Stimulated activated CD8-positive, alpha-beta memory T cell treated with anti-CD3 and anti-CD28 coated beads, Interleukin-12 subunit alpha, Interleukin-12 subunit beta, amount 100 ng/mL, for 1 hour (primary cell): Measurements from ENCODE around the gene NDOR1.
A peak's percentile ranks its signal among the peaks of the same experiment; 100 is the strongest.

Experiments used
- DNase-seq: peaks from one replicate; pipeline ENCODE4 v3.0.0-alpha.2; 2020; ENCODE audit warnings: low read depth

The NDOR1 gene

DNA sequence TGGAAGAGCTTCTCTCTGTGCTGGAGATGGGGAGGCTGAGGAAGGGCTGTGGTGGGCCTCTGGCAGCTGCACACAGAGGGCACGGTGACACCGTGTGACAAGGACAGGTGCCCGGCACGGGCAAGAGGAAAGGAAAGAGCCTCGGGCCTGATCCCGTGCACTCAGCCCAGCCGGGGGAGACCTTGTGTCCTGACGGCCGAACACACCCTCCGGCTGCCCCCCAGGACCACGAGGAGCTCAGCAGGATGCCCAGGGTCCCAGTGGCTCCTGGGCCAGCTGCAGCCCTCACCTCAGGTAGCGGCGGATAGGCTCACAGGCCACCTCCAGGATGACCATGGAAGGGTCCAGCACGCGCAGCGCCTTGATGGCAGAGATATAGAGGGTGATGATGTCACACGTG is 22.7 kb upstream of the NDOR1 start:
- no peak for DNase-seq

DNA sequence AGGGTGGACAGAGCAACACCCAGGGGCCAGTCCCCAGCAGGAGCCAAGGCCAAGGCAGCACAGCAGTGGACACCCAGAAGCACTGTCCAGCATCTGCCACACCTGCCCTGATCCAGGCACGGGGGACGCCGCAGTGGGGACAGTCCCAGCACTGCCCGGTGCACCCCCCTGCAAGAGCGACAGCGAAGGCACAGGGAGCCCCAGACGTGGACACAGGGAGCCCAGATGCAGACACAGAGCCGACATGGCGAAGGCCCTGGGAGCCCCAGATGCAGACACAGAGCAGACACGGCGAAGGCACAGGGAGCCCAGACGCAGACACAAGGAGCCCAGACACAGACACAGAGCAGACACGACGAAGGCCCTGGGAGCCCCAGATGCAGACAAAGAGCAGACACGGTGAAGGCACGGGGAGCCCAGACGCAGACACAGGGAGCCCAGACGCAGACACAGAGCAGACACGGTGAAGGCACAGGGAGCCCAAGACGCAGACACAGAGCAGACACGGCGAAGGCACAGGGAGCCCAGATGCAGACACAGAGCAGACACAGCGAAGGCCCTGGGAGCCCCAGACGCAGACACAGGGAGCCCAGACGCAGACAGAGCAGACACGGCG is 21.4 kb upstream of the NDOR1 start:
- DNase-seq = no peak

DNA sequence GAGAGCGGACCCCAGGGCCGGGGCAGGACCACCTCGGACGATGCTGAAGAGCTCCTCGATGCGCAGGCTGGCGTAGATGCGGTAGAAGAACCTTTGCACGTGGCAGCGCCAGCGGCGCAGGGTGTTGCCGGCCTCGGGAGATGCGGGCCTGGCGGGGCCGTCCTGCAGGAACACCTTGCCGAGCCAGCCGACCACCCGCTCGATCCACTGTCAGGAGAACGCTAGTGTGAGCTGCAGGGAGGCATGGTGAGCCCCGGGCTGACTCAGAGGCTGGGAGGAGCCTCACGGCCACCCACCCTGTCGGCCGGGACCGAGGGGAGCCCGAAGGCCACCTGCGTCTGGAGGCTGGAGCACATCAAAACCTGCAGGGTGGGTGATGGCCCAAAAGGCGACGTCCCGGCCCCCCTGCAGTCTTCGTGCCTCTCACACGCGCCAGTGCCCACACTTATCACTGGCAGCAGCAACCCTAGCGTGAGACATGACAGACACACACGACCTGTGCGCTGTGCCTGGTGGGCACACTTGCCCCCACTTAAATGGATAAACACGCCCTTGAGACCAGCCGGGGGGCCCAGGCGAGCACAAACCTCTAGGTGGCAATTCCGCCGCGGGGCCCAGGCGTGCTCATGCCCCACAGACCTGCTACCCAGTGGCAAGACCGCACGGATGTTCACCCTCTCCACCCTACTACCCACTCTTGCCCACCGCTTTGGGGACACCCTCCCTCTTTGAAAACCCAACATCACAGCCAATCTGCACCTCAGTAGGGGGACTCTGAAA is 20.4 kb upstream of the NDOR1 start:
- DNase-seq = no peak

DNA sequence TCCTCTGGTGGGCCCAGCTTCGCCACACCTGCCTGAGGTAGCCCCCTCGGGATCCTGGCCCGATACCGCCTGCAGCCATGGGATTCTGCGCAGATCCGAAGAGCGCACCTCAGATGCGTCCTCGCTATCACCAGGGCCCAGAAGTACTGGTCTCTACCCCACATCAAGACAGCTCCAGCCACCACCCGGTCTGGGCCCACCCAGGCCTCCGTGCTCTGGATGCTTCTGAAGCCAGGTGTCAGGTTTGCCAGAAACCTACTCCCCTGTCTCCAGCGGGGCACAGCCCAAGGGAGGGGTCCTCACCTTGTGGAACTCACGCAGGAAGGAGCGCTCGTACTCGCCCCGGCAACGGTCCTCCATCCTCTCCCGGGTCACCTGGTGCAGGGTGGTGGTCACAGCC is 19.6 kb upstream of the NDOR1 start:
- DNase-seq = no peak

DNA sequence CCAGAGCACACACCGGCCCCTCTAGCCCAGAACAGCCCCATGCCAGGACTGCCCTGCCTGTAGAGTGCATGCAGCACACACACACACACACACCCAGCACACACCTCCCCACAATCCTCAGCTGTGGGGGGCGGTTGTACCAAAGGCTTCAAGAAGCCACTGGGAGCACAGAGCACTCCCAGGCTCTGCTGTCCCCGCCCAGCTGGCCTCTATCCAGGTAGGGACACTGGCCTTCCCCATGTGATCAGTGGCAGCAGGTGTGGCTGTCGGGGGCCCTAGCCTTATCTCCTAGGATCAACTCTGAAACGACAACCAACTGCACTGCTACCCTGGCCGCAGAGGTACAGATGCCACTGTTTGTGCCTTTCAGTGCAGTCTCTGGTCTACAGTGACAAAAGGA is 19.1 kb upstream of the NDOR1 start:
- DNase-seq = no peak

DNA sequence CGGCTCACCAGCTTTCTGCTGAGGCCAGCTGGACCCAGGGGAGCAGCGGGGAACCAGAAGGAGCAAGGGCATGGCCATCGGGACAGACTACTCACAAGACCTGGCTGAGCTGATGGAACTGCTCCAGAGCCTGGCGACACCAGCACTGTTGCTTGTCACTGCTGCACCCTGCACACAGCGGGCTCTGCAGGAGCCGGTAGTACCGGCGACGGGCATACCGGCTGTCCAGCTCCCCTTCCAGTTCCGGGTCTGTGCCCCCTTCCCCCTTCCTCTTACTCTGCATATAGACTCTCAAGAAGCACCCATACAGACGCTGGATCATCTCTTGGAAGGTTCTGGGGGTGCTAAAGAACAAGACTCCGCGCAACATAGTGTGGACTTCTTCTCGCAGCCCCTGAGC is 18.1 kb upstream of the NDOR1 start:
- DNase-seq = no peak

DNA sequence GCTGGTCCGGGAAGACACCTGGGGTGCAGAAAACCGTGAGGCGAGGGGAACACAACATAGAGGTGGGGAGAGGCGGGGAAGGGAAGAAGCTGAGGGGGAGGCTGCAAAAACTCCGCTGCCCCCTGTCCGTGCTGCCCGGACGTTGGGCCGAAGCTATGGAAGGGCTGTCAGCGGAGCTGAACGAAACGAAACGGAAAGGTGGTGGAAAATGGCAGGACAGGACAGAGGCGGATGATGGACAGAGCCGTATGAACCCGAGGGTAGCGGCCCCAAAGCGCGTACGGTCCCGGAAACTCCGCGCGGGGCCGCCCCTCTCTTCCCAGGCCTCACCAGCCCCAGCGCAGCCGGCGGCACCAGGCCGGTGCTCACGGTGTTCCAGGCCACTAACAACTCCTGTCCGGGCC is 17.4 kb upstream of the NDOR1 start:
- no peak for DNase-seq

DNA sequence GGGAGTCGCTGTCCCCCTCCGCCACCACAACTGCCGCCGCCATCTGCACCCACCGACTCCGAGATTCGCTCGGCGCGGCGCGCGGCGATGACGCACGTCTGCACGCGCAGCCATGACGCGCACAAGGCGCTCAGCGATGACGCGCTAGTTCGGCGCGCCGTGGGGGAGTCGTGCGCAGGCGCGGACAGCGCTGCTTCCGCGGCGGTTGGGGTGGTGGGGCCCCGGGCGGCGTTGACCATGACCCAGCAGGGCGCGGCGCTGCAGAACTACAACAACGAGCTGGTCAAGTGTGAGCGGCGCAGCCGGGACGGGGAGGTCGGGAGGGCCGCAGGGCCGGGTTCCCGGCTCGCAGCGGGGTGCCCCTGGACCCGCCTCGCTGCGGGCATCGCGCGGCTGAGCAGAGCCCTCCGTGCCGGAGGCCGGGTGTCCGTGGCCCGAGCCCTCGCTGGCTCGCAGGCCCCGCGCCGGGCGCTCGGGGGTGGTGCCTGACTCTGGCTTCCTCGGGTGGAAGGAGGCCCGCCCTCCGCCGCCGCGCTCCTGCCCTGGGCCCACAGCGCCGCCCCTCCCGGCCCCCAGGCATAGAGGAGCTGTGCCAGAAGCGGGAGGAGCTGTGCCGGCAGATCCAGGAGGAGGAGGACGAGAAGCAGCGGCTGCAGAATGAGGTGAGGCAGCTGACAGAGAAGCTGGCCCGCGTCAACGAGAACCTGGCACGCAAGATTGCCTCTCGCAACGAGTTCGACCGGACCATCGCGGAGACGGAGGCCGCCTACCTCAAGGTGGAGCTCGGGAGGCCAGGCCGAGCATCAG is 16.8 kb upstream of the NDOR1 start, which contains the start of the genes ANAPC2 and SSNA1:
ANAPC2 (minus strand) TSS at position 71 of the 807 bp plus-strand sequence; CDS start at position 43, 28 bp downstream.
SSNA1 (plus strand) TSS at position 187 of the 807 bp plus-strand sequence; CDS start at position 238, 51 bp downstream.
- DNase-seq = peak; percentile 88

DNA sequence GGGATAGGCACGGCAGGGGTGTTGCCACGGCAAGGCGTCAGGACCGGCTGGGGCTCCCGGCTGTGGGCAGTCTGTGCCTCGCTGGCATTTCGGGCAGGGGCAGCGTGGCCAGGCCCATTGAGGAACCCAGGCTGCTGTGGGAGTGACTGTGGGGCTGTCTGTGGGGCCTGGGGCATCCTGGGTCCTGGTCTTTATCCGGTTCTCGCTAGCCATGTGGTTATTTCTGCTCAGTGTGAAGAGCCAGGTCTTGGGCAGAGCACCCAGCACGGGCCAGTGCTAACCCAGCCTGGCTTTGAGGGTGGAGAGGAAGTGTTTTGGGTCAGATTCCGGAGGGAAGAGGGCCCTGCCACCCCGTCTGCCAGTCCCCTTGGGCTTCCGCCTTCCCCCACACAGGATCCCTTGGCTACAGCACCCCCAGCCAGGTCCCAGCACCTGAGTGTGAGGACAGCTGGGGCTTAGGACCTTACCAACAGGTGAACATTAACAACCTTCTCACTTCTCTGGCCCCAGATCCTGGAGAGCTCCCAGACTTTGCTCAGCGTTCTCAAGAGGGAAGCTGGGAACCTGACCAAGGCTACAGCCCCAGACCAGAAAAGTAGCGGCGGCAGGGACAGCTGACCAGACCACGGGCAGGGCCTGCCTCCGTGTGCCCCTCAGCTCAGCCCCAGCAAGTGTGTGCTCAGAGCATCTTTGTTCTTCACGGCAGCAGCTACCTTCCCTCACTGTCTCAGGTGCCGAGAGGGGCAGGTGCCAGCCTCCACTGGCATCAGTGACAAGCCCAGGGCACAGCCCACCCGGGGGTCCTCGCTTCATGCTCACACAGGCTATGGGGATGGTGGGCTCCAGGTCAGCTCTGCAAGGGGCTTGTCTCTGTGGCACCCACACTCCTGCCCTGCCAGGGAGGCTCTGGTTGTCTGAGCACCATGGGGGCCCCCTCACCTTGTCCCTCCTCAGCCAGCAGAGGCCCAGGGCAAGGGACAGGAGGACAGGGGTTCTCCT is 15.9 kb upstream of the NDOR1 start:
- DNase-seq = no peak

DNA sequence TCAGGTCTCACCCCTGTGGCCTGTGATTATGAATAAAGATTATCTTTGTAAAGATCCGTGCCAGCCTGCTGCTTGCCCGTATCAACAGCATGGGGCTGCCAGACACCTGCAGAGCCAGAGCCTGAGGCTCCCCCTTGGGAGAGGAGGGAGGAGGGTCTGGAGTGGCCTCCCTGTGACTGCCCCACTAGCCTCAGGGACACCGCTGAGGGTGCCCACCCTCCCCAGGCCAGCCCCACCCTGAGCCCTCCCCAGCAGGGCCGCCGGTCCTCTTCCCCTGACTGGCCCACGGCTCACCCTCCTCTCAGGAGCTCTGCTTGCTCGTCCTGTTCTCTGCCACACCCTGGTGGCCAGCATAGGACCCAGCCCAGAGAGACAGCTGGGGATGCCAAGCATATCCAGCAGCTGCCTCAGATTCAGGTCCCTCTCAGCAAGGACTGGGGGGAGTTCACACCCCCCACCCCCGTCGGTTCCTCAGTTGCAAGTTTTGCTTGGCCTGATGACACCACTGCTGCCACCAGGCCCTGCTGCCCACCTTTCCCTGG is 15.1 kb upstream of the NDOR1 start:
- DNase-seq = no peak

DNA sequence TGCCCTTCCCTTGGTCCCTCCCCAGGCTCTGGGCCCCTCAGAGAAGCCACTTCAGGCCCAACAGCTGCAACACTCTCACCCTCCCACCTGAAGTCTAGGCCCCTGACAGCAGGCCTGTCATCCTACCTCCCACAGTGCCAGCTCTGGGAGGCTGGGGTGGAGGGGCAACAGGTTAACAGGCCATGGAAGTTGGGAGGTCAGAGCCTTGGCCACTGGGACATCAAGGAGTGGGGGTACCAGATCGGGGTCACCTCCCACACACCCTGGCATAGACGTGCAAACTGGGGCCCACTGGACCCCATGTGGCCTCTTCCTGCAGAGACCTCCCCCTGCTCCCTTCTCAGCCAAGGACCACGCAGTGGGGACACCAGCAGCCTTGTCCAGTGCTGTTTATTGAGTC is 14.3 kb upstream of the NDOR1 start:
- no peak for DNase-seq

DNA sequence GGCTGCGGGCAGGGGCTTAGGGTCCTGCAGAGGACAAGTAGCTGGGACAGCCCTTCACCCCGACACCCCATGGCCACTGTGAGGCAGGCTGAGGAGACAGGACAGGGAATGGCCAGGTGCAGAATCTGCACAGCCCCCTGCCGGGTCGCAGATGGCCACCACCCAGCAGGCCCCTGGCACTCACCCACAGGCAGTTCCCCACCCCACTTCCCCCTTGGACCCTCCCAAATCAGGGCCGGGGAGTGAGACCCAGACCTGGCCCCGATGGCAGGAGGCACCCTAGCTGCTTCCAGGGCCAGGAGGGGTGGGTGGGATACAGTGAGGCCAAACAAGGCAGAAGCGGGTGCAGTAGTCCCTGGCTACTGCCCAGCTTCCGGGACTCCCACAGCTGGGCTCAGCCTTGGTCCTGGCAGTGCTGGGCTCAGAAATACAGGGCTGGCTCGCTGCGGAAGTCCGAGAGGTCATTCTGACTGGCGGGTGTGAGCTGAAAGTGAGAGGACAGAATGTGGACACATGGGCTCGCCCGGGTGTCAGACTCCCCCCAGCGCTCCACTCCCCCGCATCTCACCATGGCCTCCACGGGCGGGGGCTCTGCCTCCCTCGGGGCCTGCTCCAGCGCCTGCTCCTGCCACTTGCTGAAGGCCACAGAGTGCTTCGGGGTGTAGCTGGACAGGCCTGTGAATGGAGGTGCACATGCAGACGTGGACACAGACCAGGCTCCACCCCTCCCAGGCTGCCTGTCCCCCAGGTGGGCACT is 13.6 kb upstream of the NDOR1 start:
- no peak for DNase-seq

DNA sequence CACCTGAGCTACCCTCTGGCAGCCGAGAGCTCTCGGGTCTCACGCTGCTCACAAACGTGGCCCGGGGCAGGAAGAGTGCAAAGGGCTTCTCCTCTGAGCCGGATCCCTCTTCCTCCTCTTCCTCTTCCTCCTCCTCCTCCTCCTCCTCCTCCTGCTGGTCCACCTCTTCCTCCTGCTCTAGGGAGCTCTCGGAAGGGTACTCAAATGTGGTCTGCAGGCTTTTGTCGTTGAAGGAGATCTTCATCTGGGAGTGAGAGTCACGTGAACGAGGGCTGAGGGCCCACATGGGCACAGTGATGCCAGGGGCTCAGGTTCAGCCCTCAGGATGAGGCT is 13.1 kb upstream of the NDOR1 start:
- no peak for DNase-seq

DNA sequence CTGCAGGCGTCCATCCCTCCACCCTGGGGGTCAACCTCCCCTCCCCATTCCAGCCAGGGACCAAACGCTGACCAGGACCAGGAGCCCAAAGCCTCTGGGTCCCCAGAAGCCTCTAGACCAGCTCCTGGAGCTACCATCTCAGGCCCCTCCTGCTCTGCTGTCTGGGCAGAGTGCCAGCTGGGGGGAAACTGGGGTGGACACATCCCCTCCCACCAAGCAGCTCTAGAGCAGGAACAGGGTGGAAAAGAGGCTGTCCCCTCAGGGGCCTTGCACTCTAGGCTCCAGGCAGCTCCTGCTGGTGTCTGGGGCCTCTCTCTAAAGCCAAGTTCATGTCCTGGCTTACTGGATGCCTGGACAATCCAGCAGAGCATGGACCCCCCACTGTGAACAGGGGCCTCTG is 12.6 kb upstream of the NDOR1 start:
- no peak for DNase-seq

DNA sequence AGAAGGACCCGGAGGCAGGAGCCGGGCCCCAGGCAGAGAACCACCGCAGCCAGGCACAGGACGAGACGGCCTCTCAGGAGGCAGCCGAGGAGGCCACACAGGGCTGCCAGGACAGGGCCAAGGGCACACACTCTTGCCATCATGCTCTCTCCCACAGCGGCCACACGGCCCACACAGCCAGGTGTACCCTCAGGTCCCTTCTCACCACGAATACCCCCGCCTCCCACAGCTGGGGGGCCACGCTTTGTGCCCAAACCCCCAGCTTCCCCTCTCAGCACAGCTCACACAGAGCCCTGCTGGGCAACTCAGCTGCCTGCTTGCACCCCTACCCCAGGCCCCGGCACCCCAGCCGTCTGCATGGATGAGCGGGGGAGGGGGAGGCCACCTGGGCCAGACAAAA is 11.7 kb upstream of the NDOR1 start:
- DNase-seq = no peak

DNA sequence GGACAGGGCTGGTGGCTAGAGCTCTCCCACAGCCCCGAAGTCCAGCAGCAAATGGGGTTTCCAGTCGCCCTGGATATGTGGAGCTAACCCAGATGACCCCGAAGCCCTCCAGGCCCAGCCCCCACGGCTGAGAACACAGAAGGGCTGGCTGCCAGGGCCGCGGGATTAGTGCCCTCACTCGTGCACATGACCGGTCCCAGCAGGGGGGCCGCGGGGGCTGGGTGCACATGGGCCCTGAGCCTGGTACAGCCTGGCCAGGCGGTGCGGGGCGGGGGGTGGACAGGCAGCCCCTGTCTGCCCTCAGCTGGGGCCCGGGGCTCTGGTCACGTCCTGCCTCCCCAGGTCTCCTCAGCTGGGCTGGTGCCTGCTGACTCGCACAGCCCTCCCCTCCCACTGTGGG is 11.1 kb upstream of the NDOR1 start:
- DNase-seq = no peak

DNA sequence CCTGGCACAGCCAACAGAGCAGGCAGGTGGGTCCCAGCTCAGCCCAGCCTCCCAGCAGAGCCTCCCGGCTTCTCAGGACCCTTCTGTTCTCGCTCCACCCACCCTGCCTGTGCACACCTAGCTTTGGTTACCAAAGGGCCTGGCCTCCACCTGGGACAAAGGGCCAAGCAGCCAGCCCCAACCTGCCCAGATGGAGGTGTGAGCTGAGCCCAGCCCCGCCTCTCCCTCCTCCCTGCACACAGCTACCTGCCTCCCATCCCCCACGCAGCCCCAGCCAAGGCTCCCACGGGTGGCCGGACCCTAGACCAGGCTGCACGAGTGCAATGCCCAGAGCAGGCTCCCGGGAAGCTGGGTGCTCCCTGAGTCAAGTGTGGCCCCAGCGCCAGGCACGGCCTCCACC is 10.6 kb upstream of the NDOR1 start:
- DNase-seq = no peak

DNA sequence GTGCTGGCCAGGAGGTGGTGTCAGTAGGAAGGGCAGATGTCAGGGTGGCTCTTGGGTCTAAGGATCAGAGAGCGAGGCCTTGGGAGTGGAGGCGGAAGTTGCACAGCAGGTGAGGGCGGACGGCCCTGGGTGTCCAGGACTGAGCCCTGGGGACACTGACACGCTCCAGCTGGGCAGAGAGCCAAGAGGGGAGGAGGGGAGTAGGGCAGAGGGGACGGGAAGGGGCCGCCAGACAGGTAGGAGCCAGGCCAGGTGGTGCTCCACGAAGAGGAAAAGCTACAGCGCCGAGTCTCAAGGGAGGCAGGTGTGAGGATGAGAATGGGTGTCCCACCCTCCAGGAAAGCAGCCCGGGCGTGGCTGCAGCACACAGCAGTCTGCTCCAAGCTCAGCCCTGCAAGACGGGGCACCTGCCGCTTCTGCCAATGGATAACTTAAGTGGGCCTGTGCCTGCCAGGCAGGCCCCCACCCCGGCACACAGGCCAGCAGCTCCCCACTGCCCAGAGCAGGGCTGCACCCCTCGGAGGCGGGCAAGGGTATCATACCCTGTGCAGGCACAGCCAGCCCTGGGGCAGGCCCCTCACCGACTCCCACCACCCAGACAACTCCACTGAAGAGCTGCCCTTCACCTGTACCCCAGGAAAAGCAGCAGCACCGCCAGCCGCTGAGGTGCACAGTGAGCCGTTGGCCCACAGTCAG is 9.8 kb upstream of the NDOR1 start:
- no peak for DNase-seq

DNA sequence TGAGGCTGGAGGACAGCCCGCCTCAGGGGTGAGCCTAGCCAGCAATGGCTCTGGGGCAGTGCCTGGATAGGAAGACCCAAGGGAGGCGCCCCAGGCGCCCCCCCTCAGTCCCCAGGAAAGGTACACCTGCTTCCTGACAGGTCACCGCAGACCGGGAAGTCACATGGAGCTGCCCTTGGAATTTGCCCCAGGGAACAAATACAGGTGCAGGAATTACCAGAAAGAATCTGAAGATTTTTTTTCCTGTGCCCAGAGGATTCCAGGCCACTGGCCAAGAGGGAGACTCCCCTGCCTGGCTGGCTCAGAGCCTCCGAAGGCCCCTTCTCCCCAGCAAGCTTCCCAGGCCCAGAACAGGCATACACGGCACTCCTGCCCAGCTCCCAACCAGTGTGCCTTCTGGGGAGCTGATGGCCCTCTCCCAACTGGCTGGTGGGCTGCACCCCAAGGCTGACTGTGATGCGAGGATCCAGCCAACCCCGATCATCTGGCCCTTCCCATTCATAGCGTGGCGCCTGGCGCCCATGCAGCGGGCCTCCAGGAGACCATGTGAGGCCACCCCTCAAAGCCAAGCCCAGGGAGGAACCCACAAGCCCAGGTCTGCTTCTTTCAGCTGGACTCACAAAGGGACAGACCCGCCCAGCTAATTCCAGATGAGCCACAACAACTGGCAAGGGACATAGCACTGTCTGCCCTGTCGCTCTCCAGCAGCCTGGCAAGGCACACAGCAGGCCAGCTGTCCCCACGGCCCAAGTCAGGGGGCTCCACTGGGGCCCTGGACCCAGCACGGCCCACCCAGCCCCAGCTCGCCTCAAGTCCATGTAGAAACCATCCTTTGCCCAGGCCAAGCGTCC is 7.2 kb upstream of the NDOR1 start:
- DNase-seq = no peak
